H9 (cell line): ENCODE measurements around the gene TOGARAM2. TPM values are rescaled to one million over a fixed set of nuclear protein-coding genes. Genes with fewer than 3 reads are reported as not detected.

Source experiments
- DNase-seq: peaks from one replicate; pipeline ENCODE4 v3.0.0-alpha.2; 2017
- H2AFZ ChIP-seq: one replicate; pipeline ENCODE4 v1.6.1; 2013; ENCODE audit warnings: mild to moderate bottlenecking, low read length, control low read depth, moderate library complexity
- H2AK5ac ChIP-seq: 2 replicates; pipeline ENCODE4 v1.6.1; 2013; ENCODE audit warnings: low read length, control low read depth, mixed read lengths; ENCODE audit not compliant: insufficient read length
- H2BK120ac ChIP-seq: one replicate; pipeline ENCODE4 v1.6.1; 2013; ENCODE audit warnings: low read depth, mild to moderate bottlenecking, low read length, control low read depth, inconsistent platforms; ENCODE audit not compliant: poor library complexity, severe bottlenecking
- H2BK12ac ChIP-seq: 2 replicates; pipeline ENCODE4 v1.6.1; 2013; ENCODE audit warnings: low read length, control low read depth, mixed read lengths, low read depth; ENCODE audit not compliant: insufficient read length
- H2BK15ac ChIP-seq: 2 replicates; pipeline ENCODE4 v1.6.1; 2013; ENCODE audit warnings: low read depth, low read length, control low read depth
- H2BK20ac ChIP-seq: one replicate; pipeline ENCODE4 v1.6.1; 2013; ENCODE audit warnings: low read depth, mild to moderate bottlenecking, low read length, control low read depth, inconsistent platforms; ENCODE audit not compliant: poor library complexity, severe bottlenecking
- H2BK5ac ChIP-seq: 2 replicates; pipeline ENCODE4 v1.6.1; 2013; ENCODE audit warnings: low read length, control low read depth, mixed read lengths; ENCODE audit not compliant: insufficient read length
- H3K14ac ChIP-seq: 2 replicates; pipeline ENCODE4 v1.6.1; 2013; ENCODE audit warnings: low read length, control low read depth; ENCODE audit not compliant: insufficient read depth
- H3K18ac ChIP-seq: 2 replicates; pipeline ENCODE4 v1.6.1; 2013; ENCODE audit warnings: low read depth, mild to moderate bottlenecking, mixed read lengths, low read length, control low read depth; ENCODE audit not compliant: insufficient read length
- H3K23ac ChIP-seq: 2 replicates; pipeline ENCODE4 v1.6.1; 2013; ENCODE audit warnings: low read length, control low read depth, mixed read lengths, low read depth; ENCODE audit not compliant: insufficient read length
- H3K23me2 ChIP-seq: 2 replicates; pipeline ENCODE4 v1.6.1; 2013; ENCODE audit warnings: low read depth, mild to moderate bottlenecking, mixed read lengths, low read length, control low read depth; ENCODE audit not compliant: insufficient read length, poor library complexity, severe bottlenecking
- H3K27ac ChIP-seq: 2 replicates; pipeline ENCODE4 v1.5.1; 2013; ENCODE audit warnings: low read length, control low read depth, mixed read lengths, low read depth; ENCODE audit not compliant: insufficient read length
- H3K27me3 ChIP-seq: 2 replicates; pipeline ENCODE4 v1.6.1; 2013; ENCODE audit warnings: low read length, control low read depth, inconsistent platforms; ENCODE audit not compliant: insufficient read depth
- H3K4ac ChIP-seq: 2 replicates; pipeline ENCODE4 v1.6.1; 2013; ENCODE audit warnings: low read depth, mild to moderate bottlenecking, control low read depth, inconsistent platforms, low read length, moderate library complexity
- H3K4me1 ChIP-seq: 2 replicates; pipeline ENCODE4 v1.6.1; 2013; ENCODE audit warnings: low read length, control low read depth, inconsistent platforms; ENCODE audit not compliant: insufficient read depth
- H3K4me2 ChIP-seq: 2 replicates; pipeline ENCODE4 v1.6.1; 2013; ENCODE audit warnings: low read length, control low read depth, mixed read lengths; ENCODE audit not compliant: insufficient read length, insufficient read depth
- H3K56ac ChIP-seq: 2 replicates; pipeline ENCODE4 v1.6.1; 2013; ENCODE audit warnings: low read depth, mild to moderate bottlenecking, mixed read lengths, low read length, control low read depth; ENCODE audit not compliant: insufficient read length
- H3K79me1 ChIP-seq: 2 replicates; pipeline ENCODE4 v1.6.1; 2013; ENCODE audit warnings: low read depth, mild to moderate bottlenecking, moderate library complexity, low read length, control low read depth, inconsistent platforms; ENCODE audit not compliant: insufficient read depth, poor library complexity, severe bottlenecking
- H3K79me2 ChIP-seq: 2 replicates; pipeline ENCODE4 v1.6.1; 2013; ENCODE audit warnings: low read length, control low read depth, inconsistent platforms; ENCODE audit not compliant: insufficient read depth
- H3K9ac ChIP-seq: 2 replicates; pipeline ENCODE4 v1.6.1; 2013; ENCODE audit warnings: low read length, control low read depth, mixed read lengths; ENCODE audit not compliant: insufficient read length; ENCODE audit errors: extremely low read depth
- H3K9me3 ChIP-seq: one replicate; pipeline ENCODE4 v1.6.1; 2013; ENCODE audit warnings: low read depth, low read length, inconsistent platforms; ENCODE audit not compliant: control insufficient read depth
- H3T11ph ChIP-seq: one replicate; pipeline ENCODE4 v1.6.1; 2013; ENCODE audit warnings: mild to moderate bottlenecking, low read length, control low read depth, inconsistent platforms
- H4K20me1 ChIP-seq: one replicate; pipeline ENCODE4 v1.6.1; 2013; ENCODE audit not compliant: control insufficient read depth, insufficient read length, insufficient read depth
- H4K5ac ChIP-seq: 2 replicates; pipeline ENCODE4 v1.6.1; 2013; ENCODE audit warnings: low read depth, mild to moderate bottlenecking, mixed read lengths, low read length, control low read depth; ENCODE audit not compliant: insufficient read length
- H4K8ac ChIP-seq: replicated peaks from 2 replicates; pipeline ENCODE4 v1.6.1; 2013; ENCODE audit warnings: low read length, control low read depth, mixed read lengths, low read depth; ENCODE audit not compliant: insufficient read length
- H4K91ac ChIP-seq: 2 replicates; pipeline ENCODE4 v1.6.1; 2013; ENCODE audit warnings: low read depth, mild to moderate bottlenecking, moderate library complexity, mixed read lengths, low read length, control low read depth; ENCODE audit not compliant: insufficient read length
- H3K27ac Mint-ChIP-seq, 3 experiments: 2 replicates in 2 of 3; 3 replicates in 1 of 3; pipeline ENCODE4 v1.8.0; 2020 to 2021; ENCODE audit warnings: mixed read lengths in 3 of 3, mild to moderate bottlenecking in 1 of 3, moderate library complexity in 1 of 3
- H3K27me3 Mint-ChIP-seq: 2 replicates; pipeline ENCODE4 v1.8.0; 2021; ENCODE audit warnings: low read depth, mild to moderate bottlenecking, moderate library complexity, mixed read lengths
- H3K36me3 Mint-ChIP-seq, 3 experiments: 2 replicates in 2 of 3; 3 replicates in 1 of 3; pipeline ENCODE4 v1.8.0; 2020 to 2021; ENCODE audit warnings: low read depth in 3 of 3, mixed read lengths in 3 of 3; ENCODE audit not compliant: insufficient read depth in 1 of 3
- H3K4me1 Mint-ChIP-seq, 2 experiments: 2 replicates each; pipeline ENCODE4 v1.8.0; 2020; ENCODE audit warnings: mixed read lengths in 2 of 2
- H3K4me3 Mint-ChIP-seq, 2 experiments: 2 replicates in 1 of 2; 3 replicates in 1 of 2; pipeline ENCODE4 v1.8.0; 2020 to 2021; ENCODE audit warnings: mild to moderate bottlenecking in 2 of 2, mixed read lengths in 2 of 2, moderate library complexity in 1 of 2
- H3K9me3 Mint-ChIP-seq, 2 experiments: 2 replicates in 1 of 2; 3 replicates in 1 of 2; pipeline ENCODE4 v1.8.0; 2020; ENCODE audit warnings: mild to moderate bottlenecking in 2 of 2, mixed read lengths in 2 of 2, moderate library complexity in 1 of 2
- CTCF ChIP-seq: fragments of 200-600 bp; sonication (generic); conservative IDR thresholded peaks from 3 replicates; pipeline ENCODE4 v1.8.0; 2021; ENCODE audit warnings: antibody characterized with exemption, mild to moderate bottlenecking
- WGBS: extraction: QIAGEN DNeasy Blood & Tissue Kit; methylation state at CpG from one replicate; pipeline ENCODE4 v1.1.7; 2013; ENCODE audit warnings: missing lambda C conversion rate, low lambda C conversion rate, mixed read lengths; ENCODE audit not compliant: insufficient read length; ENCODE audit errors: extremely low coverage; 5-methylcytosine and 5-hydroxymethylcytosine counted together
- total RNA-seq: library from RNA; stranded (reverse); gene quantifications from 2 replicates; pipeline ENCODE4 v1.2.1, GENCODE V29; 2021

Gene TOGARAM2
- total RNA-seq, 1 experiment from 2014 or later = 0.83 TPM

GRCh38 chr2:29012211-29012681 lies 31.1 kb downstream of the TOGARAM2 start:
- Histone ChIP-seq H3K27ac (no peak overlapping the region), H2BK5ac (no peak overlapping the region), H3K4me2 (no peak overlapping the region)

More at GRCh38 chr2:29012211-29012681, 31.1 kb downstream of the TOGARAM2 start:
- H2BK12ac ChIP-seq = no peak overlapping the region
- H3K27ac Mint-ChIP-seq = no peak overlapping the region; a peak in 1 of 7 replicates
- WGBS = no CpG with 5 or more reads among the region's 9 CpGs
- H3K79me1 ChIP-seq = no peaks in the 10 kb centered on the region
- no peak overlapping the region for H3T11ph ChIP-seq
- no peak overlapping the region for H3K9ac ChIP-seq
- H3K23me2 ChIP-seq = no peaks in the 10 kb centered on the region
- H2AK5ac ChIP-seq = no peak overlapping the region
- H2BK120ac ChIP-seq = no peak overlapping the region
- no peak for DNase-seq
- no peak overlapping the region for H3K4ac ChIP-seq
- no peak overlapping the region for H4K91ac ChIP-seq
- no peak overlapping the region for H2BK20ac ChIP-seq
- TF ChIP-seq CTCF = no peak
- no peaks in the 10 kb centered on the region for H4K20me1 ChIP-seq
- peaks cover 2% of the 10 kb centered on the region for H3K27me3 Mint-ChIP-seq
- no peak overlapping the region for H4K5ac ChIP-seq
- H3K56ac ChIP-seq = no peak overlapping the region
- H2AFZ ChIP-seq = no peak overlapping the region
- peaks cover 24 to 29% of the 10 kb centered on the region in 2 experiments for H3K4me1 Mint-ChIP-seq
- H3K36me3 Mint-ChIP-seq = no peaks in the 10 kb centered on the region
- H3K27me3 ChIP-seq = no peaks in the 10 kb centered on the region
- H3K79me2 ChIP-seq = no peaks in the 10 kb centered on the region
- H3K23ac ChIP-seq = no peak overlapping the region
- H3K18ac ChIP-seq = no peak overlapping the region
- no peaks in the 10 kb centered on the region for H3K9me3 ChIP-seq
- H2BK15ac ChIP-seq = no peak overlapping the region
- no peak overlapping the region for H3K4me3 Mint-ChIP-seq
- no peak overlapping the region; the same call in 1 of the 2 replicates for H3K14ac ChIP-seq
- H4K8ac ChIP-seq = no peak overlapping the region
- no peaks in the 10 kb centered on the region for H3K9me3 Mint-ChIP-seq
- H3K4me1 ChIP-seq = no peaks in the 10 kb centered on the region; the same call in 1 of the 2 replicates
